ENCODE data around the gene RPE. TPM values are rescaled to one million over a fixed set of nuclear protein-coding genes. Genes with fewer than 3 reads are reported as not detected.

RPE gene
- total and polyA plus RNA-seq, 4 donors = 12.3 to 50.1 (median 19.2) TPM

GRCh38 chr2:209969692-209970091 lies 32.7 kb upstream of the RPE start:
- Histone ChIP-seq H3K4me3 (ENCODE audit: low read depth in 1 of 3, low read length in 3 of 3) (no peak overlapping the region), H3K36me3 (ENCODE audit: control insufficient read depth in 4 of 4, insufficient read depth in 3 of 4, low read depth in 1 of 4, low read length in 3 of 4) (no peaks in the 10 kb centered on the region), H3K4me1 (ENCODE audit: control insufficient read depth in 4 of 4, insufficient read depth in 4 of 4, low read length in 3 of 4) (peaks cover 0 to 6% (median 2%) of the 10 kb centered on the region in 4 donors), H3K9me3 (ENCODE audit: control insufficient read depth in 4 of 4, low read length in 3 of 4) (no peaks in the 10 kb centered on the region), H3K27me3 (ENCODE audit: control insufficient read depth in 4 of 4, insufficient read depth in 4 of 4, low read length in 3 of 4) (no peaks in the 10 kb centered on the region), H3K27ac (ENCODE audit: low read depth in 1 of 2, low read length in 2 of 2) (no peak overlapping the region), H3K9ac (ENCODE audit: low read depth in 1 of 2, low read length in 2 of 2) (no peak overlapping the region)
- 58% methylated on average over 4 of the region's 4 CpGs for WGBS
- no peak for DNase-seq (ENCODE audit: low spot score)
- no peak for TF ChIP-seq ATF3 (IDR thresholded peaks at IDR 0.05)
- TF ChIP-seq GABPA (IDR thresholded peaks at IDR 0.05 in 1 of 2, conservative IDR thresholded peaks at IDR 0.05 in 1 of 2) = no peak
- no peak for TF ChIP-seq TAF1 (conservative IDR thresholded peaks at IDR 0.05)
- TF ChIP-seq SP1 (IDR thresholded peaks at IDR 0.05) = no peak
- no peak for TF ChIP-seq YY1 (IDR thresholded peaks at IDR 0.05)
- no peak for TF ChIP-seq MAX (IDR thresholded peaks at IDR 0.05)
- TF ChIP-seq REST (IDR thresholded peaks at IDR 0.05) = no peak
- no peak for TF ChIP-seq FOXA1 (IDR thresholded peaks at IDR 0.05)
- no peak for TF ChIP-seq EGR1 (IDR thresholded peaks at IDR 0.05; ENCODE audit: low read depth in 2 of 2)
- TF ChIP-seq NR2F2 (IDR thresholded peaks at IDR 0.05) = no peak
- TF ChIP-seq HNF4G (IDR thresholded peaks at IDR 0.05) = no peak
- TF ChIP-seq RXRA (IDR thresholded peaks at IDR 0.05) = no peak
- no peak for TF ChIP-seq FOXA2 (IDR thresholded peaks at IDR 0.05)
- no peak for TF ChIP-seq HNF4A (conservative IDR thresholded peaks at IDR 0.05)
- no peak for TF ChIP-seq ZBTB33 (IDR thresholded peaks at IDR 0.05)
- TF ChIP-seq JUND (IDR thresholded peaks at IDR 0.05) = no peak
- TF ChIP-seq RAD21 (IDR thresholded peaks at IDR 0.05) = no peak

- Histone ChIP-seq H3K36me3 (ENCODE audit: control insufficient read depth in 4 of 4, insufficient read depth in 3 of 4, low read depth in 1 of 4, low read length in 3 of 4) (no peaks in the 10 kb centered on the region), H3K27ac (ENCODE audit: low read depth in 1 of 2, low read length in 2 of 2) (no peak overlapping the region), H3K27me3 (ENCODE audit: control insufficient read depth in 4 of 4, insufficient read depth in 4 of 4, low read length in 3 of 4) (no peaks in the 10 kb centered on the region), H3K9ac (ENCODE audit: low read depth in 1 of 2, low read length in 2 of 2) (no peak overlapping the region), H3K4me1 (ENCODE audit: control insufficient read depth in 4 of 4, insufficient read depth in 4 of 4, low read length in 3 of 4) (peaks cover 0 to 6% (median 2%) of the 10 kb centered on the region in 4 donors), H3K9me3 (ENCODE audit: control insufficient read depth in 4 of 4, low read length in 3 of 4) (no peaks in the 10 kb centered on the region), H3K4me3 (ENCODE audit: low read depth in 1 of 3, low read length in 3 of 3) (no peak overlapping the region)
- DNase-seq (ENCODE audit: low spot score) = no peak
- WGBS = 69% methylated on average over 2 of the region's 2 CpGs
- no peak for TF ChIP-seq ATF3 (IDR thresholded peaks at IDR 0.05)
Observed at GRCh38 chr2:209970271-209970670, 32.2 kb upstream of the RPE start.

Data from liver (tissue), 9 donors.